GM19238 (cell line): ENCODE results near the gene ADAMTS7.
A peak's percentile ranks its signal among the peaks of the same experiment; 100 is the strongest.
"Not testable (repeated sequence)": the region's sequence is repeated elsewhere in the genome, so short reads cannot be mapped to it uniquely, and the experiment has no call there.

ENCODE experiments used
- DNase-seq: peaks from one replicate; pipeline ENCODE4 v3.0.0; 2011; ENCODE audit warnings: low spot score; ENCODE audit not compliant: insufficient read length

The ADAMTS7 gene

GRCh38 chr15:78726870-78727551 lies 84.3 kb downstream of the ADAMTS7 start:
- DNase-seq: no peak

GRCh38 chr15:78719819-78720450 lies 91.3 kb downstream of the ADAMTS7 start:
- DNase-seq: not testable (repeated sequence)

GRCh38 chr15:78718837-78719236 lies 92.4 kb downstream of the ADAMTS7 start:
- DNase-seq: no peak

- DNase-seq: no peak
These were observed 93.2 kb downstream of the ADAMTS7 start for GRCh38 chr15:78717956-78718656.

- no peak for DNase-seq
These were observed 94.6 kb downstream of the ADAMTS7 start for GRCh38 chr15:78716651-78717050.

- DNase-seq: no peak
These were observed 95.3 kb downstream of the ADAMTS7 start for GRCh38 chr15:78715930-78716329.

GRCh38 chr15:78715434-78715833 lies 95.8 kb downstream of the ADAMTS7 start:
- DNase-seq: no peak

- no peak for DNase-seq
These were observed 96.4 kb downstream of the ADAMTS7 start for GRCh38 chr15:78714890-78715289.

GRCh38 chr15:78712797-78713515 lies 98.3 kb downstream of the ADAMTS7 start:
- no peak for DNase-seq

- no peak for DNase-seq
These were observed 99.6 kb downstream of the ADAMTS7 start for GRCh38 chr15:78711638-78712037.

- DNase-seq: peak; percentile 64
These were observed 101.9 kb downstream of the ADAMTS7 start for GRCh38 chr15:78709263-78709882.
